NCI-H2107 (cell line): ENCODE data around the gene IL1RAPL1.

ENCODE experiments used
- DNase-seq: peaks from one replicate; lab custom pipeline; 2025; lab: John Stamatoyannopoulos, UW

Gene IL1RAPL1

DNA sequence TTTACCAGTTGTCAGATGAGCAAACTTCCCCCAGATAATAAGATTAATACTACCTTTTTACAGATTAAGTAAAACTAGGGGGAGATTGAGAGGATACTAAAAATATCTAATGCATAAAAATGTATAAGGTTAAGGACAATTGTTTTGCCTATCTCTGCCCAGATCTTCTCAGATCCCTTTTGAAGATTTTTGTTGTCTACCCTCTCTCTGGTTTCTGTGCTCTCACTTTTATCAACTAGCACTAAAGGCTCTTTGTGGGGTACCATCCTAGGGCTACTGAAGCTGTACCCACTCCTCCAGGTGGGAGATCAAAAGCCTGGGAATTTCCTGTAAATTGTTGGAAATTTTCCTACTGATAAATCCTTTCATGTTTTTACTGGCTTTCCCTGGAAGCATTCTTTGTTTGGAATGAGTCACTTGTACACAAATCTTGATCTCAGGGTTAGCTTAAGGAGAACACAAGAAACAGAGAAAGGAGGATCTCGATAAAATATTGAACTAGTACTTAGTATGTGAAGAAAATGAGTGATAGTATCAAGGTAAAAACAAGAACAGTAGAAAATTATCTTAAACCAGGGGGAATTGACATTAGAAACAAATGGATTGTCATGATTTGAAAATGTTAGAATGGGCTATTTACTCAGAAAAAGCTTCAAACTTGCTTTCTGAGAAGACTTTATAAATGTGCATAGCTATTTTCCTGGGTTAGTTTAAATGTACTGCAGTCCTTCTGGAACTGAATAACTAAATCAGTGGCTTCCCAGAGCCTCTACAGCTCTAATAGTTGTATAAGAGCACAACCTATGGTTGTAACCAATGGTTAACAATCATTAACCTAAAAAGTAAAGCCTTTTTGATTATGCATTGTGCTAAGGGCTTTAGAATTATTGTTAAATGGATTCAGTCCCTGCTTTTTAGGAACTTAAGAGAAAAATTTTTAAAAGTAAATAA is 948.2 kb downstream of the IL1RAPL1 start:
- DNase-seq, result no peak

DNA sequence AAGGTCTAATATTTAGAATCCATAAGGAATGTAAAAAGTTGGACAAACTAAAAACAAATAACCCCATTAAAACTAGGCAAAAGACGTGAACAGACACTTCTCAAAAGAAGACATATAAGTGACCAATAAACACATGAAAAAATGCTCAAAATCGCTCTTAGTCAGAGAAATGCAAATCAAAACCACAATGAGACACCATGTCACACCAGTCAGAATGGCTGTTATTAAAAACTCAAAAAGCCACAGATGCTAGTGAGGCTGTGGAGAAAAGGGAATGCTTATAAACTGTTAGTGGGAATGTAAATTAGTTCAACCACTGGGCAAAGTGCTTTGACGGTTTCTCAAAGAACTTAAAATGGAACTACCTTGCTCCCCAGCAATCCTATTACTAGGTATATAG is 953.8 kb downstream of the IL1RAPL1 start:
- no peak for DNase-seq

DNA sequence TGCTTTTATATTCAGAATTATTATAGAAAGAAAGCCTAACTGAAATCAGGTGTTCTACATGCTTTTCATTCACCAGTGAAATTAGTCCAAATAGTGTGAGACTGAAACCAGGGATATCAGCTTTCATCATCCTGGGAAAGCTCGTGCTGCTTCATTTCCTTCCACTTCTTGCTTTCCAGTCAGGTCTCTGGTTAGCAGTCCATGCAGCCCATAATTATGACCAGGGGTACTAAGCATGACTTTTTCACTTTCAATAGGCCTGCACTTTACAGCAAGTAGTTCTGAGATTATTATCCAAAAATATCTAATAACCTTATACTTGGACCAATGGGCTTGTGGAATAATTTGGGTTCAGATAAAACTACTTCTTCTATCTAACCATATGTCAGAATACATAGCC is 954.9 kb downstream of the IL1RAPL1 start:
- DNase-seq, result no peak

DNA sequence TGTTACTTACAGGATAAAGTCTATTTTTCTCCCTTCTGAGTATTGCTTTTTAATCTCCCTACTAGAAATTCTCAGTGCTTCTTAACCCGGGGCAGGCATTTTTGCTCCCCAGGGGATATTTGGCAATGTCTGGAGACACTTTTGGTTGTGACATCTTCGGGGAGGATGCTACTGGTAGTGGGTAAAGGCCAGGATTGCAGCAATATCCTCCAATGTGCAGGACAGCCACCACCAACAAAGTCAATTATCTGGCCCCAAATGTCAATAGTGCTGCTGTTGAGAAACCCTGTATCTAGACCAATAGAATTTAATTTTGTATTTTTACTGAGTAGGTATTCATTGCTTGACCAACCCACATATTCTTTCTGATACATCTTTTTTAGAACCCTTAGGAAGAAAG is 958.6 kb downstream of the IL1RAPL1 start:
- no peak for DNase-seq

DNA sequence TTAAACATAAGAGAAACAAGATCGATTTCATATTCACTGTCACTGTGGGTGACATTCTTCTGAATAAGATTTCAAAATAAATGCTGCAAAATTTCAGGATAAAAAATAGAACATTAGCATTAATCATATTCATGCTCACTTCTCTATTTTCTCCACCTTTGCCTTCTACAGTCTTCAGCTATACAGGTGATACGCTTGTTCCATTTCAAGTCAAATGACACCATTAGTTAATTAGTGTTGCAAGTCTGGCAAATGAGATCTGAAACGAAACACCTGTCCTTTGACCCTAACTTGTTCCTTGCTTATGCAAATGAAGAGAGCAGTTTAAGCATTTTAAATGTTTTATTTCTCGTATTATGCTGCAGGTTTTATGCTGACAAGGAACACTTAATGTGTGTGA is 960.6 kb downstream of the IL1RAPL1 start:
- no peak for DNase-seq

DNA sequence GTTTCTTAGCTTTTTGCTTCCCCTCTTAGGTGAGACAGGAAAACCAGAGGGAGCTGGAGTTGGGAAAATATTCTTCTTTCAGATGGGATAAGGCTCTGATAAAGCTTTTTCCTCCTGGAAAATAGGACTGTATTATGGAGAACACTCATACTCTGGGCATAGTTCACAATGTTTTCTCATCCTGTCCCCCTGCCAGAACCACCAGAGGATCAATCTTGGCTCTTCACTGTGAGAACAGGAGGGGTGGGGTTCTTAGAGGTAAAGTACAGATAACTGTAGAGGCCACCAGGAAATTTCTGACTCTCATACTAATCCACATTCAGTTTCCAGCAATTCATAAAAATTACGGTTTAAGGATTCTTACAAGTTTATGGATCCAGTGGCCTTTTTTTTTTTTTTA is 966.3 kb downstream of the IL1RAPL1 start:
- no peak for DNase-seq

DNA sequence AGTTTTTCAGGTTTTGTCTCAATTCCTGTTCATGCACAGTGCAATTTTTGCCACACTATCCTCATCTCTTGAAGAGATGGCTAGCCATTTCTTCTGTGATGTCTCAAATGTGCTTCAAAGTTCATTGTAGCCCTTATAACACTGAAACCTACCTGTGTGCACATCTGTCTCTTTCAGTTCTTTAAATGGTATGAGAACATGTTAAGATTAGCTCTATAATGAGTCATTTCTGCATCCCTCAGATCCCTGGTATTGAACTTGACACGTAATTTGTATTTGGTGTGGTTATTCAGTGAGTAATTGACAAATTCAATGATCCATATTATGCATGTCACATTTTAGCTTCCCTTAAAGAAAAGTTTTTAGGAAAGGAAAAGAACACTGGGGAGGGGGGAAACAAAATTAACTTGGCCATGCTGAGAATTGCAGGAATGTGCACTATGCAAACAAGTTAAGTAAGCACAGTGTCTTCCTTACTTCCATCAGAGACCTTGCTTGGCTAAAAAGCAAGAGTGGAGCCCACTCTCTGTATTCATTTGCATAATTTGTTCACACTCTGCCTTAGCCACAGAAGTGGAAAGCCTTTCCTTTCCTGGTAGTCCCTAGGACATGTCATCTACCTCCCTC is 968.3 kb downstream of the IL1RAPL1 start:
- no peak for DNase-seq

DNA sequence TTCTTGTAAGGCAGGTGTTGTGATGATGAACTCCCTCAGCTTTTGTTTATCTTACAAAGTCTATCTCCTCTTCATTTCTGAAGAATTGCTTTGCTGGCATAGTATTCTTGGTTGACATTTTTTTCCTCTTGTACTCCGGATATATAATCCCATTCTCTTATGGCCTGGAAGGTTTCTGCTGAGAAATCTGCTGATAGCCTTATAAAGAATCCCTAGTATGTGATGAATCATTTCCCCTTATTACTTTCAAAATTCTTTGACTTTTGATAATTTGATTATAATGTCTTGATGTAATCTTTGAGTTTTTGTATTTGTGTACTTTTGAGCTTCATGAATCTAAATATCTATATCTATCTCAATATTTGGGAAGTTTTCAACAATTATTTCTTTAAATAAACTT is 972.8 kb downstream of the IL1RAPL1 start:
- DNase-seq, result no peak

DNA sequence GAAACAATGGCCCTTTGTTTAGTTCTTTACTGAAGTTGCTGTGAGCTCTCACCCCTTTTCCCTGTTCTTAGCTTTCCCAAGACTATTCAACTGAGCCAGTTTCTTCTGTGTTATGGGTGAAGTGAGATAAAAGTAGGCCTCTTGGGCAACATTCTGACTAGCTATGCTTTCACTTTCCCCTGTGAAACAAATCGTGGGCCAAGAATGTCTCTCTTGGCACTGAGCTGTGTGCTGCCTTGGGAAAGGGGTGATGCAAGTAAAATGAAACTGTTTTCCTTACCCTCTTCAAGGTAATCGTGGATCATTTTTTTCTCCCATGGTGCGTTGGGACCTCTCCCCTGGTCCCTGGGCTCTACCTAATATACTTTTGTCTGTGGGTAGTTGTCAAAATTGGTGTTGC is 974.2 kb downstream of the IL1RAPL1 start:
- no peak for DNase-seq

DNA sequence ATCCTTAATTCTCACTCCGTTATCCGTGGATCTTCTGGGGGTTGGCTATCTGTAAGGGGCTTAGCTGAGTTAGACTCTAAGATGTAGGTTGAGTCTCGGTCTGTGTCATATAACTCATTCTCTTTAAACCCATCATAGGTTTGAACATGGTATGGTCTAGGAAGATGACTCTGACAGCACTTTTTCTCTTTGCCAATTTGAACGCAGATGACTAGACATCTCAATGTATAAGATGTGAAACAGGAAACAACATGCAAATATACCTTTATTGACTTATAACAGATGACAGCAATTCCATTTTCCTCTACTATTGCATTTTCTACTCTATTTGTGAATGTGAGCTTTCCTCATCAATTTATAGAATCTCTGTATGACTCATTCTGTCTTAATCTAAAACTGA is 993.3 kb downstream of the IL1RAPL1 start:
- no peak for DNase-seq

DNA sequence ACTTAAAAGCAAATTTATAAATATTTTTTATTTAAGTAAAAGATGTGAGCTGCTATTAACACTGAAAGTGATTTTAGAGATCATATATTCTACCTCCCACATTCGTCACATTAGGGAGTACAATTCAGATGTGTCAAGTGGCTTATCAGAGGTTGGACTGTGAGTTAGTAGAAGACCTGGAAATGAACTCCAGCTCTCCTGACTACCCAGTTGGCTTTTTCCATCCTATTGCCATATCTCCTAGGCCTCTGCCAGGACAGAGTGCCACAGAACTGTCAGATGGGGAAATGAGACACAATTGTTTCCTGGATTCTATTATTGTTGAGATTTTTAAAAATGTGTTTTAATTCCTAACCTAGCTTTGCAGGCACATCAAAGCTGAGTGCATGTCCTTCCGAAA is 994.0 kb downstream of the IL1RAPL1 start:
- no peak for DNase-seq

DNA sequence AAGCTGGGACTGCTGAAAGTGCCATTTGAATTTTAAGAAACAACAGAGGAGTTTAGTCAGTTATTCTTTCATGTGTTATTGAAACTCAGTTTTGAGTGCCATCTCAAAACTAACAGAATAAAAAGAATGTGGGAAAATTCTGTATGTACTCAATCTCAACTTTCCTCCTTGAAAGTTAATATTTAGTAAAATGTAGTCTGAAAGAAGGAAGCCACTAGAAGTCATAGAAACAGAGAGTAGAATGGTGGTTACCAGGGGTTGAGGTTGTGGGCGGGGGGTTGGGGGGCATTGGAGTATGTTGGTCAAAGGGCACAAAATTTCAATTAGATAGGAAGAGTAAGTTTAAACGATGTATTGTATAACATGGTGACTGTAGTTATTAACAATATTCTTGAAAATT is 999.9 kb downstream of the IL1RAPL1 start:
- no peak for DNase-seq

DNA sequence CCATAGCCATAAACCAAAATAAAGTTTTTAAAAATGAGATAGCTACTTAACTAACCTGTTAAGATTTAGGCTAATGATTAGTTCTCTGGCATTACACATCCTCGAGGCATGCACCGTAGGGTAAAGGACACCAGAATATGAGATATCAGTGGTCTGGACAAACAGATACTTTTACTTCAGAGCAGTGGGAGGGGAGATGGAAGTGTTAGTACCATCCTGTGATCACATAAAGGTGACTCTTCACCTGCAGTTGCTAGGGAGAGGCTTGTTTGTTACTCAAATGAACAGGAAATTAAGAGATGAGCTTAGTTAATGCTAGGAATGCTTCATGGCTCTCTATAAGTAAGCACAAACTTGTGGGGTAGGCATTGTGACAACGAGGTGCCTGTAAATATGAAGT is 1003.7 kb downstream of the IL1RAPL1 start:
- no peak for DNase-seq

DNA sequence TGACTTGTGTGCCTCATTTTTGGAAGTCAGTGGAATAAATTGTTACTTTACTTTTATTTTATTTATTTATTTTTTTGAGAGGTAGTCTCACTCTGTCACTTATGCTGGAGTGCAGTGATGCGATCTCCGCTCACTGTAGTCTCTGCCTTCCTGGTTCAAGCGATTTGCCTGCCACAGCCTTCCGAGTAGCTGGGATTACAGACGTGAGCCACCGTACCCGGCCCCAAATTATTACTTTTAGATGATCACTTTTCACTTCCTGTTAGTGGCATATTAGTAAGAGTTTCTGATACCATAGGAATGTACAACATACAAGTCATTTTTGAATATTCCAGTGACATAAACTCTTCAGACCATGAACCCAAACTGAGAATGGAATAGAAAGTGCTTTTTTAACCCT is 1017.1 kb downstream of the IL1RAPL1 start:
- no peak for DNase-seq

DNA sequence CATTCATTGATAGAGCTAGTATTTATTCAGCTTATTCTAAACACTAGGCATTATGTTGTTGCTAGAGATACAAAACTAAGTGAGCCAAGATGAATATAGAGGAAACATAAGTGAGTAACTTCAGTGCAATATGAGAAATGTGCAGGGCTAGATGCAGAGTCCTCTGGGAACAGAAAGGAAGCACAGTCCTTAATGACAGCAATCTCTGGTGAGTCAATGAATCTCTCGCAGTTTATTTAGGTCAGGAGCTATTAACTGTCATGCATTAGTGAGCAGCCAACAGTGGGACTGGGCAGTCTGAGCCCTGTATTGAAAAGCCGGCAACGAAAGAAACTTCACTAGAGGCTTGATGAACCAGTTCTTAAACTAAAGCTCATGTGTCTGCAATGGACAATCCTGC is 1030.0 kb downstream of the IL1RAPL1 start:
- DNase-seq, result no peak

DNA sequence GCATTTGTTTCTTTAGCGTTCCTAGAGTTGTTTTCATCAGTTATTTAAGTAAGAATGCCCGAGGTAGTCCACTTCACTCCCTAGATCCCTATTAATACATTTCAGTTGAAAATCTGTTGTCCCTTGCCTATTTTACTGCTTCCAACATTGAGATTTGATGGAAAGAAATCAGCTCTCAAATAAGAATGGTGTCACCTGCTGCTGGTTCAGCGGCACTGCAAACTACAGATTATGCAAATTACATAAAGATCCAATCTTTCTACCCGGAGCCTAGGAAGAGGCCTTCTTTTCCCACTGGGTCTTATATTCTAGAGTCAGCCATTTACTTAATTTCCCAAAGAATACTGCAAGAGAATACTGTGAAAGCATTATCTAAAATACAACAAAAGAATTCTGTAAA is 1030.5 kb downstream of the IL1RAPL1 start:
- no peak for DNase-seq

DNA sequence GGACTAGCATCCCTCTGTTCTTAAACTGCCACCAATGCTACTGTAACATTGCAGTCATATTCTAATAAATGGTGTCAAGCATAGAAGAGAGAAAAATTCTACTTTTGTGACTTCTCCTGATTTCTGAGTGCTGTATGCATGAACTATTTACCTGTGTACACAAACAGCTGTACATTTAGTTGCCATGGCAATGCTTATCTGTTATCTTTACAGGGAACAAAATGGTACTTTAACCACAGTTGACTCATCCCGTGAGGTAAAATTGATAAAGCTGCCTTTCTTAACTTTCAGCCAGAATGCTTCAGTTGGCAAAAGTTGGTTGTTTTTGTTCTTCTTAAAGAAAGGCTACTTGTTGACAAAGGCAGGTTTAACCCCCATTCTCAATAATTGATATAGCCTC is 1040.6 kb downstream of the IL1RAPL1 start:
- DNase-seq, result no peak

DNA sequence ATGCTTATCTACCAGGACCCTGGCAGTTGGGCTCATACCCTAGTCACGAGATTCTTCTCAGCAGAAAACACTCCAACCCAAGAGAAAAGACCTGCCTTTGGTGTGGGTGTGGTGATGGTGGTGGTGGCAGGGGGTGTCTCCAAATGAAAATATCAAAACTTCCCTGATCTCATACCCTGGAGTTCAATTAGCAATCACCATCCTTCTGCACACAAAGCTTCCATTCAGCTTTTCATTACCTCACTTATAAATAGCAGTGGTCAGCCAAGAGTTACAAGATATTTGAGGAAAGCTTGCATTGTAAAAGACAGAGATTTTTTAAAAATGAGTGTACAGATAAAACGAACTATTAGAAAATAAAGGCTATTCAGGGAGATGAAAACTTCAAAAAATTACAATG is 1047.3 kb downstream of the IL1RAPL1 start:
- no peak for DNase-seq

DNA sequence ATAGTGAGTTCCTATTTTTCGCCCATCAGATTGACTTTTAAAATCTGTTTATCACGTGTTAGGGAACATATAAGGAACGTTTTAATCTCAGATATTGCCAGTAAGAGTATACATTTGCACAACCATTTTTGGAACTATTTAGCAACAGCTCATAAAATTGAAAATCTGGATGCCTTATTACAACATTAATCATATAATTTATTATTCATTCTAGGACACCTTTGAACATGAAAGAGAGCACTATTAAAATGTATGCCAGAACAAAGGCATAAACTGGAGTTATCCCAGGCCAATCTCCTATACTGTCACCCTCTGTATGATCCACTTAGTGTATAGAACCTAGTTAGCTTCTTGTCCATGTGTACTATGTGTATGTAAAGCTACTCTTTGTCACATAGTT is 1049.1 kb downstream of the IL1RAPL1 start:
- DNase-seq, result no peak

DNA sequence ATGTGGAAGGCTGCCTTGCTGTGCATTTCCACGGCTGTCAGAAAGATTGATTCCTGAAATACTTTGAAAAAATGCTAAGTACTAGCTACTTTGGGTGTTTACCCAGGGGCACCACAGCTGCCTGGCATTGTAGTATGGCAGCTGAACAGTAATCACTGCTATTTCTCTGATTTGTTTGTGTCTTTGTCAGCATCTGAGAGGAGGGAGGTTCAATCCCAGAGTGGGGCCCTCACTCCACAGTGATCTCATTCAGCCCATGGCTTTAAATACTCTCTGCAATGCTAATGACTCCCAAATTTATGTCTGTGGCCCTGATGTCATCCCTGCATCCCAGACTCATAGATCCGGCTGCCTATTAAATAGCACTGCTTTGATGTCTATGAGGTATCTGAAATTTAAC is 1052.9 kb downstream of the IL1RAPL1 start:
- no peak for DNase-seq

DNA sequence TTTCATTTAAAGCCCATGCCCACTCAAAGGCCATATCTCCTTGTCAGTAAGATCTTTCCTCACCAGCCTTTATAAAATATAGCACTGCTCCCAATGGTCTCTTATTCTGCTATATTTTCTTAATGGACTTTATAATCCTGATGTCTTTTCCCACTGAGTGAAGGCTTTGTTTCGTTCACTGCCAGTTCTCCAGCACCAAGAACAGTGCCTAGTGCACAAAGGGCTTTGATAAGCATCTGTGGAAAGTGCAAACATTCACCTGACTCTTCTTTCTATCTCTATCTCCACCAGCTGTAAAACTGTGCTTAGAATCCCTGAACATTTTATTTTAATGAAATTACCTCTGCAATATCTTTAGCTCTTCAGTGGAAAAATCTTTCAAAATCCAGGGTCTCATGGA is 1054.2 kb downstream of the IL1RAPL1 start:
- no peak for DNase-seq

DNA sequence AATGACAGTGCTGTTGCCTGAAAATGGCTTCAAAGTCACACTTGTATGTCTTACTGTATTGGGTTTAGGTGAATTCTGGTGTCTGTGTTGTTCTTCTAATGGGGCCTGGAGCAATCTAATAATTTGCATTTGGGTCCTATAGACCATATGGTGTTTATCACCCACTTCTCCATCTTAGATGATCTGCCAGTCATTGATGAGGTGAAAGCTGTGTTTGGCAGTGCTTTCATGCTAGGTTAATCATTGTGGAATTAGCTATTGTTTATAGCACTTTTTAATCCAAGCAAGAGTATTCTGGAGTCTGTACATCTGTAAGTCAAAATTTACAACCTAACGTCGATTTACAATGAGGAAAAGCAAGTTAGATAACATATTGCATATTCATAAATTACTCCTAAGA is 1055.9 kb downstream of the IL1RAPL1 start:
- DNase-seq, result no peak

DNA sequence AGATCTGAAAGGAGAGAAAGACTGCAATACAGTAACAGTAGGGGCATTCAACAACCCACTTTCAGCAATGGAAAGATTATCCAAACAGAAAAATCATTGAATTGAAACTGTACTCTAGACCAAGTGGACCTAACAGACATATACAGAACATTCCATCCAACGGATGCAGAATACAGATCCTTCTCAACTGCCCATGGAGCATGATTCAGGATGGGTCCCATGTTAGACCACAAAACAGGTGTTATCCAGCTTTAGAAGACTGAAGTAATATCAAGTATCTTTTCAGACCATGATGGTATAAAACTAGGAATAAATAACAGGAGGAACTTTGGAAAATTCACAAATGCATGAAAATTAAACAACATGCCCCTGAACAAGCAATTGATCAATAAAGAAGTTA is 1060.9 kb downstream of the IL1RAPL1 start:
- no peak for DNase-seq

DNA sequence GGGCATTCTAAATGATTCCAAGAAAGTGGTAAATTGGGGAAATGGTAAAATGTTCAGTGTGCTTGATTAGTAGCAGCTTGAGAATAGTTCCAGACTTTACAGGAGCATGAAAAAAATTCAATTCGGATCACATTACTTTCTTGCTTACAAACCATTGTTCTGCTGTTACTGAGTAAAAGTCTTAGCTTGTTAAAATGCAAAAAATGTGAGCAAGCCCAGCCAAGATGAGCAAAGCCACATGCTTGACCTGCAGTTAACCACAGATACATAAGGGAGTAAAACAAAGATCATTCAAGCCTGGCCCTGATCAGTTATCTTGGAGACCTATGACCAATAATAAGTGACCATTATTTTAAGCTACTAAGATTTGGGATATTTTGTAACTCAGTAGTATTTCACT is 1065.2 kb downstream of the IL1RAPL1 start:
- no peak for DNase-seq
